Activated CD8-positive, alpha-beta memory T cell treated with anti-CD3 and anti-CD28 coated beads, Interleukin-2, amount 50 U/mL, for 24 hours (primary cell): ENCODE data around the gene PIK3R5.
"Not testable (repeated sequence)": the region's sequence is repeated elsewhere in the genome, so short reads cannot be mapped to it uniquely, and the experiment has no call there.

Experiments used
- DNase-seq: peaks from one replicate; pipeline ENCODE4 v3.0.0-alpha.2; 2020; ENCODE audit errors: extremely low read depth

The PIK3R5 gene

GRCh38 chr17:8896641-8897635 is 68.6 kb downstream of the PIK3R5 start:
- no peak for DNase-seq

- DNase-seq = no peak
Measured at GRCh38 chr17:8896087-8896486, 69.4 kb downstream of the PIK3R5 start.

- no peak for DNase-seq
Measured at GRCh38 chr17:8894673-8895578, 70.6 kb downstream of the PIK3R5 start.

- no peak for DNase-seq
Measured at GRCh38 chr17:8894202-8894671, 71.3 kb downstream of the PIK3R5 start.

GRCh38 chr17:8893621-8894201 is 71.8 kb downstream of the PIK3R5 start:
- no peak for DNase-seq

- no peak for DNase-seq
Measured at GRCh38 chr17:8893059-8893458, 72.4 kb downstream of the PIK3R5 start.

GRCh38 chr17:8892338-8892690 is 73.2 kb downstream of the PIK3R5 start:
- no peak for DNase-seq

GRCh38 chr17:8890671-8891070 is 74.8 kb downstream of the PIK3R5 start:
- no peak for DNase-seq

GRCh38 chr17:8889458-8890210 is 75.9 kb downstream of the PIK3R5 start:
- no peak for DNase-seq

GRCh38 chr17:8888704-8889302 is 76.7 kb downstream of the PIK3R5 start:
- DNase-seq = no peak

GRCh38 chr17:8887834-8888703 is 77.4 kb downstream of the PIK3R5 start:
- DNase-seq = no peak

- no peak for DNase-seq
Measured at GRCh38 chr17:8887301-8887700, 78.2 kb downstream of the PIK3R5 start.

- no peak for DNase-seq
Measured at GRCh38 chr17:8885967-8886684, 79.4 kb downstream of the PIK3R5 start.

GRCh38 chr17:8885163-8885966 is 80.1 kb downstream of the PIK3R5 start:
- not testable (repeated sequence) for DNase-seq

GRCh38 chr17:8884336-8884990 is 81.0 kb downstream of the PIK3R5 start:
- DNase-seq = no peak

- DNase-seq = no peak
Measured at GRCh38 chr17:8883353-8883752, 82.2 kb downstream of the PIK3R5 start.

- DNase-seq = no peak
Measured at GRCh38 chr17:8881606-8882005, 83.9 kb downstream of the PIK3R5 start.

GRCh38 chr17:8880466-8880865 is 85.0 kb downstream of the PIK3R5 start:
- no peak for DNase-seq
